WTC11 (cell line): Measurements from ENCODE around the gene IL6R. TPM values are rescaled to one million over a fixed set of nuclear protein-coding genes. Genes with fewer than 3 reads are reported as not detected.

ENCODE experiments used
- ATAC-seq: fragments of 200-7000 bp; cut with Tn5 transposase; 2 replicates; pipeline ENCODE4 v1.10.0; 2021; ENCODE audit warnings: mild to moderate bottlenecking, moderate library complexity
- CTCF ChIA-PET: fragments of 300-600 bp; sonication (Branson Sonifier 250); formaldehyde crosslinking; loops from one replicate; lab custom pipeline; 2021; ENCODE audit warnings: antibody characterized with exemption; lab: Charles Lee
- POLR2A ChIA-PET: fragments of 350-600 bp; sonication (Branson Sonifier 250); formaldehyde crosslinking; loops from one replicate; lab custom pipeline; 2021; ENCODE audit warnings: antibody characterized with exemption; lab: Charles Lee
- DNase-seq: peaks from one replicate; pipeline ENCODE4 v3.0.0; 2021; ENCODE audit warnings: low spot score
- H3K27ac Mint-ChIP-seq: 2 replicates; pipeline ENCODE4 v1.8.0; 2021; ENCODE audit warnings: mixed read lengths
- H3K27me3 Mint-ChIP-seq: 2 replicates; pipeline ENCODE4 v1.8.0; 2021; ENCODE audit warnings: low read depth, mild to moderate bottlenecking, moderate library complexity, mixed read lengths
- H3K36me3 Mint-ChIP-seq: 2 replicates; pipeline ENCODE4 v1.8.0; 2021; ENCODE audit warnings: mixed read lengths
- H3K4me1 Mint-ChIP-seq: 2 replicates; pipeline ENCODE4 v1.8.0; 2022; ENCODE audit warnings: mixed read lengths
- H3K4me3 Mint-ChIP-seq: 2 replicates; pipeline ENCODE4 v1.8.0; 2021; ENCODE audit warnings: mild to moderate bottlenecking, moderate library complexity, mixed read lengths
- H3K9me3 Mint-ChIP-seq: 2 replicates; pipeline ENCODE4 v1.8.0; 2021; ENCODE audit warnings: mixed read lengths
- ATF1 ChIP-seq: sonication (generic); formaldehyde crosslinking; IDR thresholded peaks from 2 replicates; pipeline ENCODE4 v1.8.1; 2023; ENCODE audit warnings: mild to moderate bottlenecking, moderate library complexity, missing genetic modification reagents
- CREM ChIP-seq: sonication (generic); formaldehyde crosslinking; IDR thresholded peaks from 2 replicates; pipeline ENCODE4 v1.8.1; 2022; ENCODE audit warnings: mild to moderate bottlenecking, missing genetic modification reagents, moderate library complexity
- ELF4 ChIP-seq: sonication (generic); formaldehyde crosslinking; IDR thresholded peaks from 2 replicates; pipeline ENCODE4 v1.8.1; 2022; ENCODE audit warnings: low read depth, mild to moderate bottlenecking, moderate library complexity, missing genetic modification reagents
- FOXJ3 ChIP-seq: sonication (generic); formaldehyde crosslinking; IDR thresholded peaks from 2 replicates; pipeline ENCODE4 v1.9.0; 2021; ENCODE audit warnings: missing genetic modification reagents, mild to moderate bottlenecking, borderline replicate concordance
- JUN ChIP-seq: sonication (generic); formaldehyde crosslinking; IDR thresholded peaks from 2 replicates; pipeline ENCODE4 v1.8.0; 2023; ENCODE audit warnings: mild to moderate bottlenecking, missing genetic modification reagents
- MXD4 ChIP-seq: fragments of 250-450 bp; sonication (Bioruptor Pico); IDR thresholded peaks from 2 replicates; pipeline ENCODE4 v1.8.0; 2021; ENCODE audit warnings: mild to moderate bottlenecking, moderate library complexity, borderline replicate concordance
- NFYB ChIP-seq: sonication (generic); formaldehyde crosslinking; conservative IDR thresholded peaks from 2 replicates; pipeline ENCODE4 v1.8.0; 2022; ENCODE audit warnings: low read depth, missing genetic modification reagents
- ZNF396 ChIP-seq: fragments of 250-450 bp; sonication (Bioruptor Pico); IDR thresholded peaks from 2 replicates; pipeline ENCODE4 v1.8.0; 2021; ENCODE audit warnings: mild to moderate bottlenecking, moderate library complexity, borderline replicate concordance
- ZNF416 ChIP-seq: fragments of 250-450 bp; sonication (Bioruptor Pico); IDR thresholded peaks from 2 replicates; pipeline ENCODE4 v1.9.0; 2021; ENCODE audit warnings: mild to moderate bottlenecking, inconsistent platforms
- ZNF671 ChIP-seq: fragments of 250-450 bp; sonication (Bioruptor Pico); IDR thresholded peaks from 2 replicates; pipeline ENCODE4 v1.8.0; 2021; ENCODE audit warnings: mild to moderate bottlenecking
- total RNA-seq: library from RNA; stranded (reverse); gene quantifications from 3 replicates; pipeline ENCODE4 v1.2.3, GENCODE V29; 2021
- TF ChIP-seq, protein P1 (sequence below): sonication (generic); formaldehyde crosslinking; IDR thresholded peaks from 2 replicates; pipeline ENCODE4 v1.8.1; 2022; ENCODE audit warnings: mild to moderate bottlenecking, missing genetic modification reagents, moderate library complexity, borderline replicate concordance
- TF ChIP-seq, protein P2 (sequence below): sonication (generic); formaldehyde crosslinking; IDR thresholded peaks from 2 replicates; pipeline ENCODE4 v1.8.0; 2022; ENCODE audit warnings: mild to moderate bottlenecking, missing genetic modification reagents
- TF ChIP-seq, protein P3 (sequence below): sonication (generic); formaldehyde crosslinking; IDR thresholded peaks from 2 replicates; pipeline ENCODE4 v1.8.1; 2022; ENCODE audit warnings: low read depth, missing genetic modification reagents, borderline replicate concordance
- TF ChIP-seq, protein P4 (sequence below): sonication (generic); formaldehyde crosslinking; IDR thresholded peaks from 2 replicates; pipeline ENCODE4 v1.8.0; 2023; ENCODE audit warnings: mild to moderate bottlenecking, missing genetic modification reagents
- TF ChIP-seq, protein P5 (sequence below): fragments of 250-450 bp; sonication (Bioruptor Pico); IDR thresholded peaks from 2 replicates; pipeline ENCODE4 v1.9.0; 2021; ENCODE audit warnings: mild to moderate bottlenecking
- TF ChIP-seq, protein P6 (sequence below): fragments of 250-450 bp; sonication (Bioruptor Pico); IDR thresholded peaks from 2 replicates; pipeline ENCODE4 v1.9.0; 2021; ENCODE audit warnings: mild to moderate bottlenecking, borderline replicate concordance
- TF ChIP-seq, protein P7 (sequence below): sonication (generic); formaldehyde crosslinking; IDR thresholded peaks from 2 replicates; pipeline ENCODE4 v1.8.1; 2023; ENCODE audit warnings: mild to moderate bottlenecking, missing genetic modification reagents, moderate library complexity
- TF ChIP-seq, protein P8 (sequence below): sonication (generic); formaldehyde crosslinking; conservative IDR thresholded peaks from 2 replicates; pipeline ENCODE4 v1.8.1; 2022; ENCODE audit warnings: mild to moderate bottlenecking, missing genetic modification reagents

The IL6R gene
- total RNA-seq, 1 experiment from 2014 or later, result 7.0 TPM

DNA sequence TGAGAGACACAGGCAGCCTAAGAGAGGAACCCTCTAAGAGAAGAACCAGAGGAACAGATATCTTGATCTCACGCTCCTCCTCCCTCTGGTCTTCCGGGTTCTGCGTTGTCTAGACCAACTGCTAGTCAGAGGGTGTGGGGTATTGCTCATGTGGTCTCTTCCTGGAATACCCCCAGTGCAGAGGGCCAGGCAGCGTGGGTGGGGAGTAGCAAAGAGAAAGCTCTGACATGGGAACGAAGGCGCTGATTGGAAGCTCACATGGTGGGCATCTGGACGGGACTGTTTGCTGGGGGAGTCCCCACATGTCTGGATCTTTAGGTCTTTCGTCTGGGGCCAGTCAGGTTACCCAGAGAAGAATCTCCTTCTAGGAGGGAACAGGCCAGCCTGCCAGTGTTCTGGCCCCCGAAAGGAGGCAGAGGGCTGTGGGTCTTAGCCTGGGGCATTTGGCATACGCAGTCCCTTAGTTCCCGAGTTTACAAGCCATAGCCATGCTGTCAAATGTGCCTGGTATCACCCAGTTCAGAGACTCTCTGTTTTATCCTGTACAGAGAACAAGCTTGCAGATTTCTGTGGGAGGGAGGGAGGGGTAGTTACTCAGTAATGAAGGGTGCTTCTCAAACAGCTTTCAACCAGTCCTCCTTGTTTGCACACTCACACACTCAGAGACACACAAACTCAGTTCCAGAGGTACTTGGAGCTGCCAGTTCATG lies 18.3 kb upstream of the IL6R start (continued):
- TF ChIP-seq, protein P1, sequence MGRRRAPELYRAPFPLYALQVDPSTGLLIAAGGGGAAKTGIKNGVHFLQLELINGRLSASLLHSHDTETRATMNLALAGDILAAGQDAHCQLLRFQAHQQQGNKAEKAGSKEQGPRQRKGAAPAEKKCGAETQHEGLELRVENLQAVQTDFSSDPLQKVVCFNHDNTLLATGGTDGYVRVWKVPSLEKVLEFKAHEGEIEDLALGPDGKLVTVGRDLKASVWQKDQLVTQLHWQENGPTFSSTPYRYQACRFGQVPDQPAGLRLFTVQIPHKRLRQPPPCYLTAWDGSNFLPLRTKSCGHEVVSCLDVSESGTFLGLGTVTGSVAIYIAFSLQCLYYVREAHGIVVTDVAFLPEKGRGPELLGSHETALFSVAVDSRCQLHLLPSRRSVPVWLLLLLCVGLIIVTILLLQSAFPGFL (CRISPR knock-in tag), result no peak
- TF ChIP-seq CREM (no peak), ATF1 (CRISPR knock-in tag) (no peak), ELF4 (CRISPR knock-in tag) (no peak), FOXJ3 (CRISPR knock-in tag) (no peak)
- TF ChIP-seq, protein P2, sequence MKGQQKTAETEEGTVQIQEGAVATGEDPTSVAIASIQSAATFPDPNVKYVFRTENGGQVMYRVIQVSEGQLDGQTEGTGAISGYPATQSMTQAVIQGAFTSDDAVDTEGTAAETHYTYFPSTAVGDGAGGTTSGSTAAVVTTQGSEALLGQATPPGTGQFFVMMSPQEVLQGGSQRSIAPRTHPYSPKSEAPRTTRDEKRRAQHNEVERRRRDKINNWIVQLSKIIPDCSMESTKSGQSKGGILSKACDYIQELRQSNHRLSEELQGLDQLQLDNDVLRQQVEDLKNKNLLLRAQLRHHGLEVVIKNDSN (CRISPR knock-in tag), result no peak
- TF ChIP-seq, protein P3, sequence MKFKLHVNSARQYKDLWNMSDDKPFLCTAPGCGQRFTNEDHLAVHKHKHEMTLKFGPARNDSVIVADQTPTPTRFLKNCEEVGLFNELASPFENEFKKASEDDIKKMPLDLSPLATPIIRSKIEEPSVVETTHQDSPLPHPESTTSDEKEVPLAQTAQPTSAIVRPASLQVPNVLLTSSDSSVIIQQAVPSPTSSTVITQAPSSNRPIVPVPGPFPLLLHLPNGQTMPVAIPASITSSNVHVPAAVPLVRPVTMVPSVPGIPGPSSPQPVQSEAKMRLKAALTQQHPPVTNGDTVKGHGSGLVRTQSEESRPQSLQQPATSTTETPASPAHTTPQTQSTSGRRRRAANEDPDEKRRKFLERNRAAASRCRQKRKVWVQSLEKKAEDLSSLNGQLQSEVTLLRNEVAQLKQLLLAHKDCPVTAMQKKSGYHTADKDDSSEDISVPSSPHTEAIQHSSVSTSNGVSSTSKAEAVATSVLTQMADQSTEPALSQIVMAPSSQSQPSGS (CRISPR knock-in tag), result no peak
- TF ChIP-seq, protein P4, sequence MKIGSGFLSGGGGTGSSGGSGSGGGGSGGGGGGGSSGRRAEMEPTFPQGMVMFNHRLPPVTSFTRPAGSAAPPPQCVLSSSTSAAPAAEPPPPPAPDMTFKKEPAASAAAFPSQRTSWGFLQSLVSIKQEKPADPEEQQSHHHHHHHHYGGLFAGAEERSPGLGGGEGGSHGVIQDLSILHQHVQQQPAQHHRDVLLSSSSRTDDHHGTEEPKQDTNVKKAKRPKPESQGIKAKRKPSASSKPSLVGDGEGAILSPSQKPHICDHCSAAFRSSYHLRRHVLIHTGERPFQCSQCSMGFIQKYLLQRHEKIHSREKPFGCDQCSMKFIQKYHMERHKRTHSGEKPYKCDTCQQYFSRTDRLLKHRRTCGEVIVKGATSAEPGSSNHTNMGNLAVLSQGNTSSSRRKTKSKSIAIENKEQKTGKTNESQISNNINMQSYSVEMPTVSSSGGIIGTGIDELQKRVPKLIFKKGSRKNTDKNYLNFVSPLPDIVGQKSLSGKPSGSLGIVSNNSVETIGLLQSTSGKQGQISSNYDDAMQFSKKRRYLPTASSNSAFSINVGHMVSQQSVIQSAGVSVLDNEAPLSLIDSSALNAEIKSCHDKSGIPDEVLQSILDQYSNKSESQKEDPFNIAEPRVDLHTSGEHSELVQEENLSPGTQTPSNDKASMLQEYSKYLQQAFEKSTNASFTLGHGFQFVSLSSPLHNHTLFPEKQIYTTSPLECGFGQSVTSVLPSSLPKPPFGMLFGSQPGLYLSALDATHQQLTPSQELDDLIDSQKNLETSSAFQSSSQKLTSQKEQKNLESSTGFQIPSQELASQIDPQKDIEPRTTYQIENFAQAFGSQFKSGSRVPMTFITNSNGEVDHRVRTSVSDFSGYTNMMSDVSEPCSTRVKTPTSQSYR (CRISPR knock-in tag), result no peak

DNA sequence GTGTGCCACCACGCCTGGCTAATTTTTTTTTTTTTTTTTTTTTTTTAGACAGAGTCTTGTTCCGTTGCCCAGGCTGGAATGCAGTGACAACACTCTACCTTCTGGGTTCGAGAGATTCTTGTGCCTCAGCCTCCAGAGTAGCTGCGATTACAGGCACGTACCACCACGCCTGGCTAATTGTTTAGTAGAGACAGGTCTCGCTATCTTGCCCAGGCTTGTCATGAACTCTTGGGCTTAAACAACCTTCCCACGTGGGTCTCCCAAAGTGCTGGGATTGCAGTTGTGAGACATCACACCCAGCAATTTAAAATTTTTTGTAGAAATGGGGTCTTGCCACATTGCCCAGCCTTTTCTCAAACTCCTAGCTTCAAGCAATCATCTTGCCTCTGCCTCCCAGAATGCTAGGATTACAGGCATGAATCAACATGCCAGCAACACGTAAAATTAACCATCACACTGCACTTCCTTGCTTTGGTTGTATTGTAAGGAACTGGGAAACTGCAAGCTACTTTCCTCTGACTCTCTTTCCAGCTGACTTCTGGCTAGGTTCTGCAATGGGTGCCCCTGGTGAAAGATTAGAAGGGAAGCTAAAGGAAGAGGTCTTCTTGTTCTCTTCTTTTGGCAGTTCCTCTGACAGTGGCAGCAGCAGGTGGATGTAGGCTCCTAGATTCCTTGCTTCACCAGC lies 13.9 kb upstream of the IL6R start:
- Mint-ChIP-seq H3K36me3 (peaks cover 3% of the 10 kb centered on the region; the same call in 1 of the 2 replicates), H3K27ac (no peak overlapping the region), H3K9me3 (peaks cover 13% of the 10 kb centered on the region), H3K4me1 (no peaks in the 10 kb centered on the region), H3K27me3 (no peaks in the 10 kb centered on the region), H3K4me3 (no peak overlapping the region)
- ATAC-seq (no peak), DNase-seq (no peak)
- ChIA-PET POLR2A (interaction anchor here (0.6 kb wide), 1 partner anchor 14 kb away, joined by 5 read pairs; no protein-coding TSS in a partner anchor), CTCF (interaction anchor here (1.0 kb wide), 1 partner anchor 46 kb away, joined by 4 read pairs; no protein-coding TSS in a partner anchor)
- TF ChIP-seq ZNF671, result no peak
- TF ChIP-seq, protein P5, sequence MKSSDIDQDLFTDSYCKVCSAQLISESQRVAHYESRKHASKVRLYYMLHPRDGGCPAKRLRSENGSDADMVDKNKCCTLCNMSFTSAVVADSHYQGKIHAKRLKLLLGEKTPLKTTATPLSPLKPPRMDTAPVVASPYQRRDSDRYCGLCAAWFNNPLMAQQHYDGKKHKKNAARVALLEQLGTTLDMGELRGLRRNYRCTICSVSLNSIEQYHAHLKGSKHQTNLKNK (CRISPR knock-in tag), result no peak
- TF ChIP-seq, protein P6, sequence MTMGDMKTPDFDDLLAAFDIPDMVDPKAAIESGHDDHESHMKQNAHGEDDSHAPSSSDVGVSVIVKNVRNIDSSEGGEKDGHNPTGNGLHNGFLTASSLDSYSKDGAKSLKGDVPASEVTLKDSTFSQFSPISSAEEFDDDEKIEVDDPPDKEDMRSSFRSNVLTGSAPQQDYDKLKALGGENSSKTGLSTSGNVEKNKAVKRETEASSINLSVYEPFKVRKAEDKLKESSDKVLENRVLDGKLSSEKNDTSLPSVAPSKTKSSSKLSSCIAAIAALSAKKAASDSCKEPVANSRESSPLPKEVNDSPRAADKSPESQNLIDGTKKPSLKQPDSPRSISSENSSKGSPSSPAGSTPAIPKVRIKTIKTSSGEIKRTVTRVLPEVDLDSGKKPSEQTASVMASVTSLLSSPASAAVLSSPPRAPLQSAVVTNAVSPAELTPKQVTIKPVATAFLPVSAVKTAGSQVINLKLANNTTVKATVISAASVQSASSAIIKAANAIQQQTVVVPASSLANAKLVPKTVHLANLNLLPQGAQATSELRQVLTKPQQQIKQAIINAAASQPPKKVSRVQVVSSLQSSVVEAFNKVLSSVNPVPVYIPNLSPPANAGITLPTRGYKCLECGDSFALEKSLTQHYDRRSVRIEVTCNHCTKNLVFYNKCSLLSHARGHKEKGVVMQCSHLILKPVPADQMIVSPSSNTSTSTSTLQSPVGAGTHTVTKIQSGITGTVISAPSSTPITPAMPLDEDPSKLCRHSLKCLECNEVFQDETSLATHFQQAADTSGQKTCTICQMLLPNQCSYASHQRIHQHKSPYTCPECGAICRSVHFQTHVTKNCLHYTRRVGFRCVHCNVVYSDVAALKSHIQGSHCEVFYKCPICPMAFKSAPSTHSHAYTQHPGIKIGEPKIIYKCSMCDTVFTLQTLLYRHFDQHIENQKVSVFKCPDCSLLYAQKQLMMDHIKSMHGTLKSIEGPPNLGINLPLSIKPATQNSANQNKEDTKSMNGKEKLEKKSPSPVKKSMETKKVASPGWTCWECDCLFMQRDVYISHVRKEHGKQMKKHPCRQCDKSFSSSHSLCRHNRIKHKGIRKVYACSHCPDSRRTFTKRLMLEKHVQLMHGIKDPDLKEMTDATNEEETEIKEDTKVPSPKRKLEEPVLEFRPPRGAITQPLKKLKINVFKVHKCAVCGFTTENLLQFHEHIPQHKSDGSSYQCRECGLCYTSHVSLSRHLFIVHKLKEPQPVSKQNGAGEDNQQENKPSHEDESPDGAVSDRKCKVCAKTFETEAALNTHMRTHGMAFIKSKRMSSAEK, result no peak
- no peak for TF ChIP-seq MXD4
- no peak for TF ChIP-seq ZNF396 (CRISPR knock-in tag)
- no peak for TF ChIP-seq ZNF416 (CRISPR knock-in tag)
- TF ChIP-seq, protein P7, sequence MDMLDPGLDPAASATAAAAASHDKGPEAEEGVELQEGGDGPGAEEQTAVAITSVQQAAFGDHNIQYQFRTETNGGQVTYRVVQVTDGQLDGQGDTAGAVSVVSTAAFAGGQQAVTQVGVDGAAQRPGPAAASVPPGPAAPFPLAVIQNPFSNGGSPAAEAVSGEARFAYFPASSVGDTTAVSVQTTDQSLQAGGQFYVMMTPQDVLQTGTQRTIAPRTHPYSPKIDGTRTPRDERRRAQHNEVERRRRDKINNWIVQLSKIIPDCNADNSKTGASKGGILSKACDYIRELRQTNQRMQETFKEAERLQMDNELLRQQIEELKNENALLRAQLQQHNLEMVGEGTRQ (CRISPR knock-in tag), result no peak
- TF ChIP-seq ATF1 (CRISPR knock-in tag), result no peak
- TF ChIP-seq, protein P8, sequence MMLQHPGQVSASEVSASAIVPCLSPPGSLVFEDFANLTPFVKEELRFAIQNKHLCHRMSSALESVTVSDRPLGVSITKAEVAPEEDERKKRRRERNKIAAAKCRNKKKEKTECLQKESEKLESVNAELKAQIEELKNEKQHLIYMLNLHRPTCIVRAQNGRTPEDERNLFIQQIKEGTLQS, result no peak
- TF ChIP-seq NFYB (CRISPR knock-in tag), result no peak
- TF ChIP-seq JUN (CRISPR knock-in tag), result no peak
- TF ChIP-seq, protein P4 (CRISPR knock-in tag), result no peak
